SK-N-SH (cell line): ENCODE results near the gene ZNF891.

Source experiments
- CTCF ChIP-seq: fragments of 200-600 bp; sonication (generic); IDR thresholded peaks from 2 replicates; pipeline ENCODE4 v1.6.1; 2017; ENCODE audit warnings: antibody characterized with exemption, mild to moderate bottlenecking, moderate library complexity
- EP300 ChIP-seq, 2 experiments: IDR thresholded peaks; 2 replicates each; pipeline versions ENCODE4 v1.4.0 to v1.6.1; 2012; ENCODE audit warnings: borderline replicate concordance in 1 of 2, low read depth in 1 of 2, low read length in 1 of 2
- PBX3 ChIP-seq: IDR thresholded peaks from 2 replicates; pipeline ENCODE4; 2012
- POLR2AphosphoS5 ChIP-seq: IDR thresholded peaks from 2 replicates; pipeline ENCODE4 v1.6.1; 2012; ENCODE audit warnings: low read depth, low read length
- RAD21 ChIP-seq: IDR thresholded peaks from 2 replicates; pipeline ENCODE4 v1.6.1; 2012; ENCODE audit warnings: mild to moderate bottlenecking, low read length
- REST ChIP-seq: IDR thresholded peaks from 2 replicates; pipeline ENCODE4 v1.6.1; 2012; ENCODE audit warnings: mild to moderate bottlenecking, low read depth, low read length, moderate library complexity
- TAF1 ChIP-seq: IDR thresholded peaks from 2 replicates; pipeline ENCODE4 v1.6.1; 2012; ENCODE audit warnings: low read depth, mild to moderate bottlenecking, low read length, moderate library complexity, borderline replicate concordance
- USF1 ChIP-seq: IDR thresholded peaks from 2 replicates; pipeline ENCODE4 v1.4.0; 2012; ENCODE audit warnings: low read depth, borderline replicate concordance
- YY1 ChIP-seq: IDR thresholded peaks from 2 replicates; pipeline ENCODE4 v1.4.0; 2012; ENCODE audit warnings: low read depth, mild to moderate bottlenecking
- TF ChIP-seq, protein P1 (sequence below): fragments of 150-350 bp; IDR thresholded peaks from 2 replicates; pipeline ENCODE4 v1.6.1; 2016; ENCODE audit warnings: mild to moderate bottlenecking, low read depth, low read length
- TF ChIP-seq, protein P2 (sequence below): IDR thresholded peaks from 2 replicates; pipeline ENCODE4 v1.4.0; 2012; ENCODE audit warnings: low read depth, borderline replicate concordance

GRCh38 chr12:133165776-133166175, 35.7 kb upstream of the ZNF891 start:
- TF ChIP-seq, protein P1, sequence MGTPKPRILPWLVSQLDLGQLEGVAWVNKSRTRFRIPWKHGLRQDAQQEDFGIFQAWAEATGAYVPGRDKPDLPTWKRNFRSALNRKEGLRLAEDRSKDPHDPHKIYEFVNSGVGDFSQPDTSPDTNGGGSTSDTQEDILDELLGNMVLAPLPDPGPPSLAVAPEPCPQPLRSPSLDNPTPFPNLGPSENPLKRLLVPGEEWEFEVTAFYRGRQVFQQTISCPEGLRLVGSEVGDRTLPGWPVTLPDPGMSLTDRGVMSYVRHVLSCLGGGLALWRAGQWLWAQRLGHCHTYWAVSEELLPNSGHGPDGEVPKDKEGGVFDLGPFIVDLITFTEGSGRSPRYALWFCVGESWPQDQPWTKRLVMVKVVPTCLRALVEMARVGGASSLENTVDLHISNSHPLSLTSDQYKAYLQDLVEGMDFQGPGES: no peak
- TF ChIP-seq TAF1 (no peak), RAD21 (no peak), PBX3 (no peak), REST (no peak), YY1 (no peak), CTCF (no peak), EP300 (IDR thresholded peaks at IDR 0.05; ENCODE audit: borderline replicate concordance in 1 of 2, low read depth in 1 of 2, low read length in 1 of 2) (no peak), POLR2AphosphoS5 (no peak), USF1 (no peak)
- TF ChIP-seq, protein P2, sequence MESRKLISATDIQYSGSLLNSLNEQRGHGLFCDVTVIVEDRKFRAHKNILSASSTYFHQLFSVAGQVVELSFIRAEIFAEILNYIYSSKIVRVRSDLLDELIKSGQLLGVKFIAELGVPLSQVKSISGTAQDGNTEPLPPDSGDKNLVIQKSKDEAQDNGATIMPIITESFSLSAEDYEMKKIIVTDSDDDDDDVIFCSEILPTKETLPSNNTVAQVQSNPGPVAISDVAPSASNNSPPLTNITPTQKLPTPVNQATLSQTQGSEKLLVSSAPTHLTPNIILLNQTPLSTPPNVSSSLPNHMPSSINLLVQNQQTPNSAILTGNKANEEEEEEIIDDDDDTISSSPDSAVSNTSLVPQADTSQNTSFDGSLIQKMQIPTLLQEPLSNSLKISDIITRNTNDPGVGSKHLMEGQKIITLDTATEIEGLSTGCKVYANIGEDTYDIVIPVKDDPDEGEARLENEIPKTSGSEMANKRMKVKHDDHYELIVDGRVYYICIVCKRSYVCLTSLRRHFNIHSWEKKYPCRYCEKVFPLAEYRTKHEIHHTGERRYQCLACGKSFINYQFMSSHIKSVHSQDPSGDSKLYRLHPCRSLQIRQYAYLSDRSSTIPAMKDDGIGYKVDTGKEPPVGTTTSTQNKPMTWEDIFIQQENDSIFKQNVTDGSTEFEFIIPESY: no peak
